ENCODE results near the gene GRIN3B.

Gene GRIN3B

GRCh38 chr19:966485-967088 lies 33.6 kb upstream of the GRIN3B start:
- no peak overlapping the region for H4K91ac ChIP-seq (ENCODE audit: low read depth, low read length)

DNA sequence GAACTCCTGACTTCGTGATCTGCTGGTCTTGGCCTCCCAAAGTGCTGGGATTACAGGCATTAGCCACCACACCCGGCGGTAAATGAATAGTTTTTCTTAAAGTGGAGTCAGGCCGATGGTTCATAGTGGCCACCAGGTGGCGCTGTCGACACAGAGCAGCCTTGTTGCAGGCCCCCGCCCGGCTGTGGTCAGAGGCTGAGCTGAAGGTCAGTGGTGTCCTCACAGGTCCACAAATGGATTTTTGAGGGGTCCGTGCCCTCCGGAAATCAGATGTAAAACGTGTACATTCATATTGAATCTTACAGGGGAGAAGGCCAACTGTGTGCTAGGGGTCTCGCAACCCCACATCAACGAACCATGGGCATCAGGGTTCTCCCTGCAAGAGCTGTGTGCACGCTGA lies 29.5 kb upstream of the GRIN3B start:
- no peak overlapping the region for H4K8ac ChIP-seq (ENCODE audit: low read depth, low read length)
- peak overlapping the region; percentile 20 for H3K4me3 ChIP-seq (ENCODE audit: low read depth, low read length)
- H4K12ac ChIP-seq (ENCODE audit: low read depth, low read length) = no peak overlapping the region
- H3K27ac ChIP-seq (ENCODE audit: low read depth, low read length) = no peak overlapping the region
- H2AK5ac ChIP-seq (ENCODE audit: low read length) = no peak overlapping the region
- H2AFZ ChIP-seq (ENCODE audit: insufficient read depth, low read length, poor library complexity) = no peak overlapping the region
- H3K79me1 ChIP-seq (ENCODE audit: low read length) = peaks cover 4% of the 10 kb centered on the region
- no peak overlapping the region for H2BK12ac ChIP-seq (ENCODE audit: low read length)
- peaks cover 10% of the 10 kb centered on the region for H3K9me3 ChIP-seq (ENCODE audit: insufficient read depth, low read depth, low read length)
- no peak overlapping the region for H3K4ac ChIP-seq (ENCODE audit: low read depth, low read length)
- H3K9ac ChIP-seq (ENCODE audit: low read length) = no peak overlapping the region
- peaks cover 6 to 15% of the 10 kb centered on the region in 2 experiments for H3K4me1 ChIP-seq (ENCODE audit: control insufficient read depth in 1 of 2, insufficient read depth in 2 of 2, low read length in 2 of 2)
- no peaks in the 10 kb centered on the region for H3K27me3 ChIP-seq (ENCODE audit: insufficient read depth, low read length)
- H3K4me2 ChIP-seq (ENCODE audit: low read length) = no peak overlapping the region
- peaks cover 78 to 81% of the 10 kb centered on the region in 2 experiments for H3K36me3 ChIP-seq (ENCODE audit: control insufficient read depth in 1 of 2, insufficient read depth in 2 of 2, low read length in 2 of 2)
- H2BK120ac ChIP-seq (ENCODE audit: insufficient read depth, low read length, poor library complexity) = no peak overlapping the region
- no CpG with 5 or more reads among the region's 14 CpGs for WGBS (ENCODE audit: extremely low coverage, insufficient coverage, insufficient read length)
- H2BK5ac ChIP-seq (ENCODE audit: low read depth, low read length, poor library complexity) = no peak overlapping the region
- H3K23ac ChIP-seq (ENCODE audit: low read length) = no peak overlapping the region
- H4K91ac ChIP-seq (ENCODE audit: low read depth, low read length) = no peak overlapping the region
- peak in 1 of 2 donors; percentile 71 for DNase-seq
- peaks cover 1% of the 10 kb centered on the region for H3K79me2 ChIP-seq (ENCODE audit: control insufficient read depth, insufficient read depth, low read length, poor library complexity)
- H3K18ac ChIP-seq (ENCODE audit: low read length) = no peak overlapping the region
- no peak overlapping the region for H3K14ac ChIP-seq (ENCODE audit: low read length)

More at GRCh38 chr19:966485-967088, 33.6 kb upstream of the GRIN3B start:
- H3K23ac ChIP-seq (ENCODE audit: low read length) = no peak overlapping the region
- no peaks in the 10 kb centered on the region for H3K27me3 ChIP-seq (ENCODE audit: insufficient read depth, low read length)
- no peak overlapping the region for H3K4me2 ChIP-seq (ENCODE audit: low read length)
- no peak overlapping the region for H3K27ac ChIP-seq (ENCODE audit: low read depth, low read length)
- H2BK12ac ChIP-seq (ENCODE audit: low read length) = no peak overlapping the region
- no peak overlapping the region for H3K14ac ChIP-seq (ENCODE audit: low read length)
- H3K9ac ChIP-seq (ENCODE audit: low read length) = no peak overlapping the region
- no peak overlapping the region for H2BK5ac ChIP-seq (ENCODE audit: low read depth, low read length, poor library complexity)
- H3K79me1 ChIP-seq (ENCODE audit: low read length) = peaks cover 6% of the 10 kb centered on the region
- no CpG with 5 or more reads among the region's 17 CpGs for WGBS (ENCODE audit: extremely low coverage, insufficient coverage, insufficient read length)
- H3K36me3 ChIP-seq (ENCODE audit: control insufficient read depth in 1 of 2, insufficient read depth in 2 of 2, low read length in 2 of 2) = peaks cover 81 to 87% of the 10 kb centered on the region in 2 experiments
- peak; percentile 74 to 77 for DNase-seq
- H3K4me1 ChIP-seq (ENCODE audit: control insufficient read depth in 1 of 2, insufficient read depth in 2 of 2, low read length in 2 of 2) = peaks cover 6 to 10% of the 10 kb centered on the region in 2 experiments
- H3K9me3 ChIP-seq (ENCODE audit: insufficient read depth, low read depth, low read length) = peaks cover 10% of the 10 kb centered on the region
- H3K79me2 ChIP-seq (ENCODE audit: control insufficient read depth, insufficient read depth, low read length, poor library complexity) = no peaks in the 10 kb centered on the region
- H4K12ac ChIP-seq (ENCODE audit: low read depth, low read length) = peak overlapping the region; percentile 43
- H3K18ac ChIP-seq (ENCODE audit: low read length) = peak overlapping the region; percentile 79
- H2AK5ac ChIP-seq (ENCODE audit: low read length) = no peak overlapping the region
- no peak overlapping the region for H2BK120ac ChIP-seq (ENCODE audit: insufficient read depth, low read length, poor library complexity)
- peak overlapping the region; percentile 22 for H3K4ac ChIP-seq (ENCODE audit: low read depth, low read length)
- H3K4me3 ChIP-seq (ENCODE audit: low read depth, low read length) = no peak overlapping the region
- no peak overlapping the region for H2AFZ ChIP-seq (ENCODE audit: insufficient read depth, low read length, poor library complexity)
- H4K8ac ChIP-seq (ENCODE audit: low read depth, low read length) = no peak overlapping the region

- Histone ChIP-seq H3K4me3 (ENCODE audit: low read depth, low read length) (no peak overlapping the region), H3K79me2 (ENCODE audit: control insufficient read depth, insufficient read depth, low read length, poor library complexity) (peaks cover 1% of the 10 kb centered on the region), H3K79me1 (ENCODE audit: low read length) (peaks cover 2% of the 10 kb centered on the region), H2BK5ac (ENCODE audit: low read depth, low read length, poor library complexity) (no peak overlapping the region), H2AFZ (ENCODE audit: insufficient read depth, low read length, poor library complexity) (no peak overlapping the region), H3K4me2 (ENCODE audit: low read length) (no peak overlapping the region), H3K27me3 (ENCODE audit: insufficient read depth, low read length) (no peaks in the 10 kb centered on the region), H2BK12ac (ENCODE audit: low read length) (no peak overlapping the region), H3K23ac (ENCODE audit: low read length) (no peak overlapping the region), H3K18ac (ENCODE audit: low read length) (no peak overlapping the region), H4K12ac (ENCODE audit: low read depth, low read length) (no peak overlapping the region), H3K36me3 (ENCODE audit: control insufficient read depth in 1 of 2, insufficient read depth in 2 of 2, low read length in 2 of 2) (peaks cover 77 to 83% of the 10 kb centered on the region in 2 experiments), H3K27ac (ENCODE audit: low read depth, low read length) (no peak overlapping the region), H2BK120ac (ENCODE audit: insufficient read depth, low read length, poor library complexity) (no peak overlapping the region), H3K9me3 (ENCODE audit: insufficient read depth, low read depth, low read length) (peaks cover 6% of the 10 kb centered on the region), H3K9ac (ENCODE audit: low read length) (no peak overlapping the region), H3K4ac (ENCODE audit: low read depth, low read length) (peak overlapping the region; percentile 4), H3K14ac (ENCODE audit: low read length) (no peak overlapping the region), H2AK5ac (ENCODE audit: low read length) (no peak overlapping the region), H4K8ac (ENCODE audit: low read depth, low read length) (peak overlapping the region; percentile 2), H3K4me1 (ENCODE audit: control insufficient read depth in 1 of 2, insufficient read depth in 2 of 2, low read length in 2 of 2) (peaks cover 9 to 15% of the 10 kb centered on the region in 2 experiments), H4K91ac (ENCODE audit: low read depth, low read length) (no peak overlapping the region)
- WGBS (ENCODE audit: extremely low coverage, insufficient coverage, insufficient read length) = no CpG with 5 or more reads among the region's 24 CpGs
- DNase-seq = no peak
Measured at GRCh38 chr19:971795-972194, 28.4 kb upstream of the GRIN3B start.

GRCh38 chr19:972281-972680 lies 27.9 kb upstream of the GRIN3B start:
- no peaks in the 10 kb centered on the region for H3K27me3 ChIP-seq (ENCODE audit: insufficient read depth, low read length)
- H3K18ac ChIP-seq (ENCODE audit: low read length) = no peak overlapping the region
- no peak overlapping the region for H2AK5ac ChIP-seq (ENCODE audit: low read length)
- H3K4me1 ChIP-seq (ENCODE audit: control insufficient read depth in 1 of 2, insufficient read depth in 2 of 2, low read length in 2 of 2) = peaks cover 9 to 15% of the 10 kb centered on the region in 2 experiments
- no peak overlapping the region for H2AFZ ChIP-seq (ENCODE audit: insufficient read depth, low read length, poor library complexity)
- no peak for DNase-seq
- no CpG with 5 or more reads among the region's 6 CpGs for WGBS (ENCODE audit: extremely low coverage, insufficient coverage, insufficient read length)
- no peak overlapping the region for H3K4me3 ChIP-seq (ENCODE audit: low read depth, low read length)
- H2BK5ac ChIP-seq (ENCODE audit: low read depth, low read length, poor library complexity) = no peak overlapping the region
- no peak overlapping the region for H2BK120ac ChIP-seq (ENCODE audit: insufficient read depth, low read length, poor library complexity)
- no peak overlapping the region for H3K23ac ChIP-seq (ENCODE audit: low read length)
- H4K91ac ChIP-seq (ENCODE audit: low read depth, low read length) = no peak overlapping the region
- peaks cover 2% of the 10 kb centered on the region for H3K79me1 ChIP-seq (ENCODE audit: low read length)
- H3K4me2 ChIP-seq (ENCODE audit: low read length) = no peak overlapping the region
- peaks cover 73 to 78% of the 10 kb centered on the region in 2 experiments for H3K36me3 ChIP-seq (ENCODE audit: control insufficient read depth in 1 of 2, insufficient read depth in 2 of 2, low read length in 2 of 2)
- no peak overlapping the region for H4K8ac ChIP-seq (ENCODE audit: low read depth, low read length)
- H3K4ac ChIP-seq (ENCODE audit: low read depth, low read length) = no peak overlapping the region
- H4K12ac ChIP-seq (ENCODE audit: low read depth, low read length) = no peak overlapping the region
- H3K79me2 ChIP-seq (ENCODE audit: control insufficient read depth, insufficient read depth, low read length, poor library complexity) = peaks cover 1% of the 10 kb centered on the region
- no peak overlapping the region for H3K9ac ChIP-seq (ENCODE audit: low read length)
- no peak overlapping the region for H3K14ac ChIP-seq (ENCODE audit: low read length)
- H3K27ac ChIP-seq (ENCODE audit: low read depth, low read length) = no peak overlapping the region
- peaks cover 6% of the 10 kb centered on the region for H3K9me3 ChIP-seq (ENCODE audit: insufficient read depth, low read depth, low read length)
- no peak overlapping the region for H2BK12ac ChIP-seq (ENCODE audit: low read length)

All from trophoblast cell (in vitro differentiated cells and primary cell).